NCI-H1930 (cell line): ENCODE results near the gene SAMD4A.

Experiments used
- DNase-seq, 2 experiments: peaks; one replicate each; lab custom pipeline; 2025; lab: John Stamatoyannopoulos, UW

SAMD4A gene

GRCh38 chr14:54805445-54806322, 238.8 kb downstream of the SAMD4A start:
- DNase-seq, result peak in 1 of 2 experiments; percentile 53

GRCh38 chr14:54806616-54807015, 239.7 kb downstream of the SAMD4A start:
- DNase-seq, result no peak

- no peak for DNase-seq
These were observed 240.5 kb downstream of the SAMD4A start for GRCh38 chr14:54807428-54807827.

GRCh38 chr14:54807881-54808280, 241.0 kb downstream of the SAMD4A start:
- DNase-seq, result no peak

GRCh38 chr14:54808326-54809161, 241.6 kb downstream of the SAMD4A start:
- DNase-seq, result no peak

- DNase-seq, result no peak
These were observed 242.8 kb downstream of the SAMD4A start for GRCh38 chr14:54809767-54810166.

GRCh38 chr14:54812617-54813016, 245.7 kb downstream of the SAMD4A start:
- no peak for DNase-seq

GRCh38 chr14:54813081-54813480, 246.2 kb downstream of the SAMD4A start:
- no peak for DNase-seq

GRCh38 chr14:54814076-54814475, 247.1 kb downstream of the SAMD4A start:
- DNase-seq, result no peak

GRCh38 chr14:54815016-54815415, 248.1 kb downstream of the SAMD4A start:
- no peak for DNase-seq

GRCh38 chr14:54815515-54815914, 248.6 kb downstream of the SAMD4A start:
- no peak for DNase-seq

GRCh38 chr14:54816450-54816849, 249.5 kb downstream of the SAMD4A start:
- no peak for DNase-seq

- no peak for DNase-seq
These were observed 250.6 kb downstream of the SAMD4A start for GRCh38 chr14:54817506-54817905.

- peak; percentile 92 to 94 for DNase-seq
These were observed 251.5 kb downstream of the SAMD4A start for GRCh38 chr14:54818201-54819133.

- no peak for DNase-seq
These were observed 255.8 kb downstream of the SAMD4A start for GRCh38 chr14:54822685-54823084.

GRCh38 chr14:54823757-54824549, 257.0 kb downstream of the SAMD4A start:
- no peak for DNase-seq

GRCh38 chr14:54828037-54828436, 261.1 kb downstream of the SAMD4A start:
- DNase-seq, result no peak

- DNase-seq, result no peak
These were observed 262.7 kb downstream of the SAMD4A start for GRCh38 chr14:54829486-54830224.

GRCh38 chr14:54830650-54831049, 263.7 kb downstream of the SAMD4A start:
- no peak for DNase-seq

- no peak for DNase-seq
These were observed 267.2 kb downstream of the SAMD4A start for GRCh38 chr14:54834081-54834480.
